Parathyroid adenoma (tissue), 2 donors: ENCODE measurements around the gene DNMT3A.

Experiments
- H2AFZ ChIP-seq: fragments of 300-600 bp; sonication (generic); one replicate; pipeline ENCODE4 v1.7.0; 2017; ENCODE audit warnings: antibody characterized with exemption, mild to moderate bottlenecking
- H3K27ac ChIP-seq: fragments of 300-600 bp; sonication (generic); one replicate; pipeline ENCODE4 v1.7.0; 2017
- H3K27me3 ChIP-seq: fragments of 300-600 bp; sonication (generic); one replicate; pipeline ENCODE4 v1.7.0; 2017; ENCODE audit warnings: low read length; ENCODE audit not compliant: control insufficient read depth, insufficient read depth
- H3K36me3 ChIP-seq: fragments of 300-600 bp; sonication (generic); one replicate; pipeline ENCODE4 v1.7.0; 2017; ENCODE audit warnings: low read length; ENCODE audit not compliant: control insufficient read depth, insufficient read depth
- H3K4me1 ChIP-seq: fragments of 300-600 bp; sonication (generic); one replicate; pipeline ENCODE4 v1.7.0; 2017; ENCODE audit warnings: control low read depth
- H3K4me2 ChIP-seq: fragments of 300-600 bp; sonication (generic); one replicate; pipeline ENCODE4 v1.7.0; 2017; ENCODE audit warnings: low read length
- H3K4me3 ChIP-seq: fragments of 300-600 bp; sonication (generic); one replicate; pipeline ENCODE4 v1.7.0; 2017; ENCODE audit warnings: low read depth, low read length
- H3K79me2 ChIP-seq: fragments of 300-600 bp; sonication (generic); one replicate; pipeline ENCODE4 v1.7.0; 2017; ENCODE audit warnings: control low read depth
- H3K9ac ChIP-seq: fragments of 300-600 bp; sonication (generic); one replicate; pipeline ENCODE4 v1.7.0; 2017; ENCODE audit warnings: mild to moderate bottlenecking
- H3K9me3 ChIP-seq: fragments of 300-600 bp; sonication (generic); one replicate; pipeline ENCODE4 v1.7.0; 2017; ENCODE audit warnings: low read length; ENCODE audit not compliant: control insufficient read depth
- TF ChIP-seq, protein P1 (sequence below): fragments of 300-600 bp; sonication (generic); IDR thresholded peaks from one replicate; pipeline ENCODE4 v1.7.0; 2017; ENCODE audit warnings: antibody characterized with exemption, mild to moderate bottlenecking
- donor health status: primary hyperparathyroidism.

DNMT3A gene

GRCh38 chr2:25188405-25188804 lies 153.3 kb downstream of the DNMT3A start:
- H3K36me3 ChIP-seq, result no peaks in the 10 kb centered on the region
- H3K27me3 ChIP-seq, result no peaks in the 10 kb centered on the region
- no peak overlapping the region for H3K27ac ChIP-seq
- H3K79me2 ChIP-seq, result no peaks in the 10 kb centered on the region
- TF ChIP-seq, protein P1, sequence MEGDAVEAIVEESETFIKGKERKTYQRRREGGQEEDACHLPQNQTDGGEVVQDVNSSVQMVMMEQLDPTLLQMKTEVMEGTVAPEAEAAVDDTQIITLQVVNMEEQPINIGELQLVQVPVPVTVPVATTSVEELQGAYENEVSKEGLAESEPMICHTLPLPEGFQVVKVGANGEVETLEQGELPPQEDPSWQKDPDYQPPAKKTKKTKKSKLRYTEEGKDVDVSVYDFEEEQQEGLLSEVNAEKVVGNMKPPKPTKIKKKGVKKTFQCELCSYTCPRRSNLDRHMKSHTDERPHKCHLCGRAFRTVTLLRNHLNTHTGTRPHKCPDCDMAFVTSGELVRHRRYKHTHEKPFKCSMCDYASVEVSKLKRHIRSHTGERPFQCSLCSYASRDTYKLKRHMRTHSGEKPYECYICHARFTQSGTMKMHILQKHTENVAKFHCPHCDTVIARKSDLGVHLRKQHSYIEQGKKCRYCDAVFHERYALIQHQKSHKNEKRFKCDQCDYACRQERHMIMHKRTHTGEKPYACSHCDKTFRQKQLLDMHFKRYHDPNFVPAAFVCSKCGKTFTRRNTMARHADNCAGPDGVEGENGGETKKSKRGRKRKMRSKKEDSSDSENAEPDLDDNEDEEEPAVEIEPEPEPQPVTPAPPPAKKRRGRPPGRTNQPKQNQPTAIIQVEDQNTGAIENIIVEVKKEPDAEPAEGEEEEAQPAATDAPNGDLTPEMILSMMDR, result no peak
- no peak overlapping the region for H3K4me2 ChIP-seq
- H3K4me3 ChIP-seq, result no peak overlapping the region
- no peak overlapping the region for H3K9ac ChIP-seq
- H3K9me3 ChIP-seq, result no peaks in the 10 kb centered on the region
- no peak overlapping the region for H2AFZ ChIP-seq
- no peaks in the 10 kb centered on the region for H3K4me1 ChIP-seq

- Histone ChIP-seq H3K4me3 (no peak overlapping the region), H3K27me3 (no peaks in the 10 kb centered on the region), H3K9me3 (no peaks in the 10 kb centered on the region), H2AFZ (no peak overlapping the region), H3K27ac (no peak overlapping the region), H3K4me1 (no peaks in the 10 kb centered on the region), H3K36me3 (no peaks in the 10 kb centered on the region), H3K4me2 (no peak overlapping the region), H3K9ac (no peak overlapping the region), H3K79me2 (no peaks in the 10 kb centered on the region)
- TF ChIP-seq, protein P1, result no peak
Observed at GRCh38 chr2:25187729-25188350, 153.9 kb downstream of the DNMT3A start.

DNA sequence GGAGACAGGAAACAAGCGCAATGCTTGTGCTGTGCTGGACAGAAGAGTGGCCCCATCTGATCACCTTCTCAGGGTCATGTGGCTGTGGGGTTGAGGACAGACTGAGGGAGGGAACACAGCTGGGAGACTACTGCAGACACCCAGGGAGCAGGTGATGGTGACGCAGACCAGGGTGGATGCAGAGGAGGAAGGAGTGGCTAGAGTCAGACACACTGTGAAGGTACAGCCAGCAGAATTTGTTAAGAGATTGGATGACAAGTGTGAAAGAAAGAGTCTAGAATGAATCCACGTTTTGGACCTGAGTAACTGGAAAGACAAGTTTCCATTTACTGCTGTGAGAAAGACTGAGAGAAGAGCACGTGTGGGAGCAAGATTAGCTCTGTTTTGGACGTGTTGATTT lies 157.5 kb downstream of the DNMT3A start:
- H3K36me3 ChIP-seq, result no peaks in the 10 kb centered on the region

GRCh38 chr2:25178976-25179375 lies 162.7 kb downstream of the DNMT3A start:
- TF ChIP-seq, protein P1, result no peak
- H3K36me3 ChIP-seq, result no peaks in the 10 kb centered on the region
- H3K4me2 ChIP-seq, result no peak overlapping the region
- no peak overlapping the region for H3K4me3 ChIP-seq
- H3K27ac ChIP-seq, result no peak overlapping the region
- H3K79me2 ChIP-seq, result no peaks in the 10 kb centered on the region
- no peaks in the 10 kb centered on the region for H3K4me1 ChIP-seq
- H3K9me3 ChIP-seq, result no peaks in the 10 kb centered on the region
- H3K9ac ChIP-seq, result no peak overlapping the region
- H2AFZ ChIP-seq, result no peak overlapping the region
- H3K27me3 ChIP-seq, result no peaks in the 10 kb centered on the region

More for the DNA sequence above, 157.5 kb downstream of the DNMT3A start:
- no peaks in the 10 kb centered on the region for H3K9me3 ChIP-seq
- no peak overlapping the region for H3K9ac ChIP-seq
- H3K4me3 ChIP-seq, result no peak overlapping the region
- no peaks in the 10 kb centered on the region for H3K79me2 ChIP-seq
- TF ChIP-seq, protein P1, result no peak
- peak overlapping the region; percentile 17 for H2AFZ ChIP-seq
- H3K27me3 ChIP-seq, result no peaks in the 10 kb centered on the region
- no peak overlapping the region for H3K4me2 ChIP-seq
- no peak overlapping the region for H3K27ac ChIP-seq
- H3K4me1 ChIP-seq, result no peaks in the 10 kb centered on the region
